NCI-H2227 treated with DMSO at 0.1 percent for 48 hours (cell line): ENCODE results near the gene TNFRSF1B.

ENCODE experiments used
- DNase-seq: peaks from one replicate; lab custom pipeline; 2025; lab: John Stamatoyannopoulos, UW

Gene TNFRSF1B

DNA sequence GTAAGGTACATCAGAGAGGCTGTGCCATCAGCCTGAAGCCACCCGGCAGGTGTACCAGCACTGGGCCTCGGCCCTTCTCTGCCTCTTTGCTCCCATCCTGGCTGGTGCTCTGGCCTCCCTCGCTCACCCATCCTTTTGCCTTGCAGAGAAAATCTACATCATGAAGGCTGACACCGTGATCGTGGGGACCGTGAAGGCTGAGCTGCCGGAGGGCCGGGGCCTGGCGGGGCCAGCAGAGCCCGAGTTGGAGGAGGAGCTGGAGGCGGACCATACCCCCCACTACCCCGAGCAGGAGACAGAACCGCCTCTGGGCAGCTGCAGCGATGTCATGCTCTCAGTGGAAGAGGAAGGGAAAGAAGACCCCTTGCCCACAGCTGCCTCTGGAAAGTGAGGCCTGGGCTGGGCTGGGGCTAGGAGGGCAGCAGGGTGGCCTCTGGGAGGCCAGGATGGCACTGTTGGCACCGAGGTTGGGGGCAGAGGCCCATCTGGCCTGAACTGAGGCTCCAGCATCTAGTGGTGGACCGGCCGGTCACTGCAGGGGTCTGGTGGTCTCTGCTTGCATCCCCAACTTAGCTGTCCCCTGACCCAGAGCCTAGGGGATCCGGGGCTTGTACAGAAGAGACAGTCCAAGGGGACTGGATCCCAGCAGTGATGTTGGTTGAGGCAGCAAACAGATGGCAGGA lies 24.5 kb upstream of the TNFRSF1B start:
- no peak for DNase-seq

DNA sequence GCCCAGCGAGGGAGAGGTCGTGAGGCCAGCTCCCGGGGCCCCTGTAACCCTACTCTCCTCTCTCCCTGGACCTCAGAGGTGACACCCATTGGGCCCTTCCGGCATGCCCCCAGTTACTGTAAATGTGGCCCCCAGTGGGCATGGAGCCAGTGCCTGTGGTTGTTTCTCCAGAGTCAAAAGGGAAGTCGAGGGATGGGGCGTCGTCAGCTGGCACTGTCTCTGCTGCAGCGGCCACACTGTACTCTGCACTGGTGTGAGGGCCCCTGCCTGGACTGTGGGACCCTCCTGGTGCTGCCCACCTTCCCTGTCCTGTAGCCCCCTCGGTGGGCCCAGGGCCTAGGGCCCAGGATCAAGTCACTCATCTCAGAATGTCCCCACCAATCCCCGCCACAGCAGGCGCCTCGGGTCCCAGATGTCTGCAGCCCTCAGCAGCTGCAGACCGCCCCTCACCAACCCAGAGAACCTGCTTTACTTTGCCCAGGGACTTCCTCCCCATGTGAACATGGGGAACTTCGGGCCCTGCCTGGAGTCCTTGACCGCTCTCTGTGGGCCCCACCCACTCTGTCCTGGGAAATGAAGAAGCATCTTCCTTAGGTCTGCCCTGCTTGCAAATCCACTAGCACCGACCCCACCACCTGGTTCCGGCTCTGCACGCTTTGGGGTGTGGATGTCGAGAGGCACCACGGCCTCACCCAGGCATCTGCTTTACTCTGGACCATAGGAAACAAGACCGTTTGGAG lies 23.7 kb upstream of the TNFRSF1B start:
- no peak for DNase-seq

DNA sequence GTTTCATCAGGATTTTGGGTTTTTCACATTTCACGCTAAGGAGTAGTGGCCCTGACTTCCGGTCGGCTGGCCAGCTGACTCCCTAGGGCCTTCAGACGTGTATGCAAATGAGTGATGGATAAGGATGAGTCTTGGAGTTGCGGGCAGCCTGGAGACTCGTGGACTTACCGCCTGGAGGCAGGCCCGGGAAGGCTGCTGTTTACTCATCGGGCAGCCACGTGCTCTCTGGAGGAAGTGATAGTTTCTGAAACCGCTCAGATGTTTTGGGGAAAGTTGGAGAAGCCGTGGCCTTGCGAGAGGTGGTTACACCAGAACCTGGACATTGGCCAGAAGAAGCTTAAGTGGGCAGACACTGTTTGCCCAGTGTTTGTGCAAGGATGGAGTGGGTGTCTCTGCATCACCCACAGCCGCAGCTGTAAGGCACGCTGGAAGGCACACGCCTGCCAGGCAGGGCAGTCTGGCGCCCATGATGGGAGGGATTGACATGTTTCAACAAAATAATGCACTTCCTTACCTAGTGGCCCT lies 23.1 kb upstream of the TNFRSF1B start:
- DNase-seq: no peak

DNA sequence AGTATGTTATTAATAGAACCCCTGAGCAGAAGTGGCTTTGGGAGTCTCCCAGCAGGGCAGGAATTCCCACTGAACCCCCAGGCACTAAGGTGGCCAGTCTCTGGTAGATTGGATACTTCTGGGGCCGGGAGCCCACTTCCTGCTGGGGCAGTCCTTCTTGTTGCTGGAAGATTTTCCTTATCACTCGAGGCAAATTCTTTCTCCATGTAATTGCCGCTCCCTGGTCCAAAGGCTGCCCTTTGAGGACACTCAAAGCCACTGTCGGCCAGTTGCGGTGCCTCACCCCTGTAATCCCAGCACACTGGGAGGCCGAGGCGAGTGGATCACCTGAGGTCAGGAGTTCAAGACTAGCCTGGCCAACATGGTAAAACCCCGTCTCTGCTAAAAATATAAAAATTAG lies 22.6 kb upstream of the TNFRSF1B start:
- no peak for DNase-seq

DNA sequence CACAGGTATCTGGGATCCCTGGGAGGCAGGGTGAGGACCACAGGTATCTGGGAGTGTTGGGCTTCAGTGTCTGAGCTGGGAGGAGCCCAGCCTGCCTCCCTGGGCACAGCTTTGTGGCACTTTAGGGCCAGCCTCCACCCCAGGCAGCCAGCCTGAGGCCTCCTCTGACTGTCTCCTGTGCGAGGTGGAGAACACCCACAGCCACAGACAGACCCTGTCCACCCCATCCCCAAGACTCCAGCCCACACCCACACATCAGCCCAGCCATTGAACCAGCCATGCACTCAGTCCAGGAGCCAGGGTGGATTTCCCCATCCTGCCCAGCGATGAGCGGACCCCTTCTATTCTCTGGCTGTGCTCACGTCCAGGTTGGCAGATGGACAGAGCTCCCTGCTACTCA lies 21.8 kb upstream of the TNFRSF1B start:
- DNase-seq: no peak

DNA sequence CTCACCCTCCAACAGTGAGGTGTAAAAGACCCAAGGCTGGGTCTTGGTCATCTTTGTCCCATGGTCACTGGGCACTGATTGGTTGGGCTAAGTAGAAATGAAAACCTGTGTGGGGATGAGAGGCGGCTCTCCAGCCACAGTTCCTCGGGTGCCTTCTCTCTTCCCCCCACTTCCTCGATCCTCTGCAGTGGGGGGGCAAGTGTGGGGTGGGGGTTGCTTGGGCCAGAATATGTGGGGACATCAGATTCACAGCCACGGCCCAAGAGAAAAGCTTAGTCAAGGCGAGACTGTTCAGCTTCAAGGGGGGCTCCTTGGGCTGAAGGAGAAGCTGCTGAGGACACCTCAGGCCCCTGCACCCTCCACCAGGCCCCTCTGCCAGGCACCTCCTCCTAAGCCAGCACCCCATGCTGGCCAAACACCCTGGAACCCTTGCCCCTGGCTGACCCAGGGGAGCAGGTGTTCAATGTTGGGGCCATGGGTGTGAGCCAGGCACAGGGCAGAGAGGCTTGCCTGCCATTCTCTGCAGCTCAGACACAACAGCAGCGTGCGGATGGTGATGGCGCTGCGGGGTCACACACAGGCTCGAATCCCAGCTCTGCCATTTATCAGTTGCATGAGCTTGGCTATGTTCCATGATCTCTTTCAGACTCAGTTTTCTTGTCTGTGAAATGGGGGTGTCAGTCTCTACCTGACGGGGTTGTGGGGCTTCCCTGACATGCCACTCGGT lies 21.0 kb upstream of the TNFRSF1B start:
- DNase-seq: no peak

DNA sequence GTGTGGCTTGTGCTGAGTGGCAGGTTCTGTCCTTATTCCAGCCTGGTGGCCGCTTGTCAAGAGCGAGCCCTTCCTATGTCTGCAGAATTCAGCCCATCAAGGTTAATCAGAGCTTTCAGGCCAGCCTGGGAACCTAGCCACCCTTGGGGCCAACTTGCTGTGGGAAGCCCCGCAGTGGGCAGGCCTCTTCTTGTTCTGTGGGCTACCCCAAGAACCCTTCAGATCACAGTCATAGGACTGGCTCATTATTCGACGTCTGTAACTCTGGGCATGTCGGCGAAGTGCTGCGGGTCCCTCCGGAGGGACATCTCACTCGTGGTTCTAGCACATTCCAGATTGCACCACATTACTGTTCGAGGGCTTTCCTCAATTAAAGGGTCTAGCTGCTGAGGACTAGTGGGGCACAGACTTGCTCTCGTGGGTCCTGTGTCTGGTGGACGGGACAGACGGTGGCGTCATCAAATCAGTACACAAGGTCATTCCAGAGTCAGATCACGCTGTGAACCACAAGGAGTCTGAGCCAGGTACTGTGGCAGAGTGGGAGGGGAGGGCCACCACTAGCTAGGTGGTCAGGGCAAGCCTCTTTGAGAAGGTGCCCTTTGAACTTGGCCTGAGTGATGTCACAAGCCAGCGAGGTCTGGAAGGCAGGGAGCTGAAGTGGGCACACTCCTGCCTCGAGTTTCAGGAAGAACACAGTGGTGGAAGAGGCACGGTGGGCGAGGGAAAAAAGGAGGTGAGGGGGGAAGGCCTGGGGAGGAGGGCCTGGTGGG lies 20.3 kb upstream of the TNFRSF1B start:
- DNase-seq: no peak

DNA sequence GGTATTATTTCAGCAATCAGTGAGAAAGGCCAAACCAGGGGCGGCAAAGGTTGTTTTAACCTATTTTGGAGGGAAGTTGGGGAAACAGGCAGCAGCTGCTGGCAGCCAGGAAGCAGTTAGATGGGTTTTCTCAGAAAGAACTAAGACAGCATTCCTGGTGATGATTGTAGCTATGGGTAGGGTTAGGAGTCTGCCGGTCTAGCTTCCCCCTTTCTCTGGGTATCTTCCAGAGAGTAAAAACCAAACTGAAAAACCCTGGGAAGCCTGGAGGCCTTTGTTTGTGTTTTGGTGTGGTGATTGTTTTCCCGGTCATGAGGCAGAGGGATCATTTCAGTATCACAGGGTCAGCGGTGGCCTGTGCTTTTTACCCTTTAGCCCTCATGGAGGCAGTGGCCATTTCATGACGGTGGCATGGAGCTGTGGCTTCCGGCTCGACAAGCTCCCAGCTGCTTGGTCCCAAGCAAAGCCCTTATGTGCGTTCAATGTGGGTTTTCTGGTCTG lies 19.5 kb upstream of the TNFRSF1B start:
- DNase-seq: no peak

DNA sequence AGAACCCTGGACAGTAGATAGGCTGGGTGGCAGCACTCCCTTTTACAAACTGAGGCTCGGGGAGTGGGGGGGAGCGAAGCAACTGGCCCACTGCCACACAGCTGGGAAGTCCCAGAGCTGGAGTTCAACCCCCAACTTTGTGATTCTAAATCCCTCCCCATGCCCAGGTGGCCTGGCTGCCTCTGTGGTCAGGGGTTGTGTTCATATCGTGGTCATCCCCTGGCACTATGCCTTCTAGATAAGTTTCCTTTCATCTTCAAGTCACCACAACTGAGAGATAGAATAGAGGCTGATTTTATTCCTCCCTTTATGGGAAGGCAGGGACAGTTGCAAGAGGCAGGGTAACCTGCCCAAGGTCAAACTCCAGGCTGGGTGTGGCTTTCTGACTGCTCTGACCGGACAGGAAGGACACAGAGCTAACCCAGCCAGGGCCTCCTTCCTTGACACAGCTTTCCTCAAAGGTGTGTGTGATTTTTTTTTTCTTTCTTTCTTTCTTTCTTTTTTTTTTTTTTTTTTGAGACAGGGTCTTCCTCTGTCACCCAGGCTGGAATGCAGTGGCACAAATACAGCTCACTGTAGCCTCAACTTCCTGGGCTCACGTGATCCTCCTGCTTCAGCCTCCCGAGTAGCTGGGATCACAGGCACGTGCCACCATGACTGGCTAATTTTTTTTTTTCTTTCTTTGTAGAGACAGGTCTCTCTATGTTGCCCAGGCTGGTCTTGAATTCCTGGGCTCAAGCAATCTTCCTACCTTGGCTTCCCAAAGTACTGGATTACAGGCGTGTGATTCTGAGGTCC lies 18.4 kb upstream of the TNFRSF1B start:
- DNase-seq: no peak

DNA sequence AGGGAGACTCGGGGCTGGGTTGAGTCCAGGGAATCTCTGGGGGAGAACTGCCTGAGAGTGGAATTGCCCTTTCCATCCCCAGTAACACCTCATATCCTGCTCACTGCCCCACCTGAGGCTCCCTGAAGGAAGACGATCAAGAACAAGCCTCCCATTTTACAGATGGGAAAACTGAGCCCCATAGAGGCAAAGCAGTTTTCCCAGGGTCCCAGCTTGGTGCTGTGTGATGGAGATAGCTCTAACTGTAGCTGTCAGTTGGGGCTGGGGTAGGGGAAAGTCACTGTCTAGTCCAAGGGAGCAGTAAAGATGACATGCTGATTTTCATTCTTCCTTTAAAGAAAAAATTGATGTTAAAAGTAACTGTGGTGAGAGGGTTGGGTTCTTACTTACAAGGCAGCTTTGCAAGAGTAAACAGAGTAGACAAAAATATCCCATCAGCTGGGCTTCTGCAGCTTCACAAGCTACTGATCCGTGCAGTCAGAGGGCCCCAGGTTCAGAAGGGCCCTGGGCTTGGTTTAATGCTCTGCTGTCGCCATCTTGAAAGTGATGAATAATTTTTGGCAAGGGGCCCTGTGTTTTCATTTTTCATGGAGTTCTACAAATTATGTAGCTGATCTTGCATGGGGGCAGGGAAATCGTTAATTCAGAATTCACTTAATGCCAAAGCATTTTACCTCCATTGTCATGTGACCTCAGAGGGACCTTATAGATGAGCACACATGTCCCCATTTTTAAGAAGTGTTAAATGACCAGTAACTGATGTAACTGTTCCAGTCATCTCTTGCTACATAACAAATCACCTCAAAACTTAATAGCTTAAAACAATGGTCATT lies 17.6 kb upstream of the TNFRSF1B start:
- DNase-seq: no peak

DNA sequence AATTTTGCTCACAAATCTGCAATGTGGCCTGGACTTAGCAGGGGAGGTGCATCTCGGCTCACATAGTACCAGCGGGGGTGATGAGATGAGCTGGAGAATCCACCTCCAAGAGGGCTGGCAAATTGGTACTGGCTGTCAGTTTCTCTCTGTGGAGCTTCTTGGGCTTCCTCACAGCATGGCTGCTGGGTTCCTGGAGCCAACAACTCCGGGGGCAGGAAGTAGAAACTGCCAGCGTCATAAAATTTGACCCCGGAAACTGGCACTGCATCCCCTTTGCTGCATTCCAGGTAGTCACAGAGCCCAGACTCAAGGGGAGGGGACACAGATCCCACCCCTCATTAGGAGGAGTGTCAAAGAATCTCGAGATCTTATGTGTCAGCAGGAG lies 17.0 kb upstream of the TNFRSF1B start:
- DNase-seq: no peak

DNA sequence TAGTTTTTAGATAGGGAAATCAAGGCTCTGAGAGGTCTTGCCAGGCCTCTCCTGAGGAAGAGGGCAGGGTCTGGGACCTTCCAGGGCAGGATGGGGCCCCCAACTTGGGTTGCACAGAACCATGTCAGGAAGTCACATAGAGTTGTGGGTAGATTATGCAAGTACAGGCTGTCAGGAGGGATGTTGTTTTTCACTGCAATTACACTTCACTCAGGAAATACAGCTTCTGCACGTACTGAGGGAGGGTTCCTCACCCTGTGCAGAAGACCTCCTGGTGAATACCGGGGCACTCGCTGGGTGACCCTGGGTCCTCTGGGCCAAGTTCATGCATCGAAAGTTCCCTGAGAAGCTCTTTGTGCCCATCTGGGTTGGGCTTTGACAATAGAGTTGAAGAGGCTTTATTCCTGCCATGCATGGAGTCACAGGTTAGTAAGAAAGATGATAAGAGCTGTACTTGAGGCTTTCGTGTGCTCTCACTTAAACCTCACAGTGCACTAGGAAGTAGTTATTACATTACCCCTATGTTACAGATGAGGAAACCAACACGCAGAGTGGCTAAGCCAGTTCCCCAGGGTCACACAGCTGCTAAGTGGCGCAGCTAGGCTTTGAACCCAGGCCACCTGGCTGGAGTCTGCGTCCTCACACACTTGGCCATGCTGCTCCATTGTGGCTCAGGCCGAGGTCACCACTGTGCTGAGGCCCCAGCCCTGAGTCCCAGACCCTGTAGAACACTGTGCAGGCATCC lies 16.2 kb upstream of the TNFRSF1B start:
- DNase-seq: no peak

DNA sequence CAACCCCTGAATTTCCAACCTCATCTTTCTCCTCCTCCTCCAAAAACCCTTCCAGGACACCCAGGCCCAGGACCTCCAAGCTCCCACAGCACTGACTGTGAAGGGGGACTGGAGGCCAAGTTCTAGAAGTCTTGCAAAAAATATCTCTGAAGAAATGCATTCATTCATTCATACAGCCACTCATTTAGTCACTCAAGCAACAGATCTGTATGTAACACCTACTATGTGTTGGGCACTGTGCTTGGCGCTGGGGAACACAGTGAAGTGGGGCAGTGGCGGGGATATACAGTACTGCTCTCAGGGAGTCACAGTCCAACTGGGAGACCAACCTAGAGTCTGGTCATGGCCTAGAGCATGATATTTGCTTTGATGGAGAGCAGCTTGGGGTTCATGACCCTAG lies 15.3 kb upstream of the TNFRSF1B start:
- no peak for DNase-seq

DNA sequence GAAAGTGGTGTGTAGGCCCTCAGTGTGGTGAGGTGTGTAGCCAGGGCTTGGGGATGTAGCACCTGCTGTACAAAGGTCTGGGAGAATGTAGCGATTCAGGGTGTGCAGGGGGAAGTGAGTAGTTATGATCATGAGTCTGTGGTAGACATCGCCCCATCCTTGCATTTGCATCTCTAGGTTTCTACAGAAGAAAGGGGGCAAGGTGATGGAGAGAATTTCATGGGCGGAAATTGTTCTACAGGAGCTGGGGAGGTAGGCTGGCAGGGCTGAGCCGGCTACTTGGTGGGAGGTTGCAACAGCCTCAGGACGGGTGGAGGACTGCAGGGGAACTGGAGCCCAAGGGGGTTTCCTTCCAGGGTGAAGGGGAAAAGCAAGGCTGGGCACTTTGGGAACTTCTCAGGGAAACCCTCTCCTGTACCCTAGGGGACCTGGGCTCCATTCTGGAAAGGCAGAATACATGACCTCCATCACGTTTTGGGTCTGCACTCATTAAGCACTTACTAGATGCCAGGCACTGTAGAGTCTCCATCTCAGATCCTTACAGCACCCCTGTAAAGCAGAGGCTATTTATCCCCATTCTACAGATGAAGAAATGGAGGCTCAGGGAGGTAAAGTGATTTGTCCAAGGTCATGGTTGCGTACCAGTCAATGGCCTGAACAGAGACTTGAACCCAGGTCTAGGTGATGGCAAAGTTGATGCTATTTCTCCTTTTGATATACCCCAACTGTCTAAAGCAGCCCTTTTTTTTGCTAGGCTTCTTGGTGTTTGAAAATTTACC lies 14.5 kb upstream of the TNFRSF1B start:
- no peak for DNase-seq

DNA sequence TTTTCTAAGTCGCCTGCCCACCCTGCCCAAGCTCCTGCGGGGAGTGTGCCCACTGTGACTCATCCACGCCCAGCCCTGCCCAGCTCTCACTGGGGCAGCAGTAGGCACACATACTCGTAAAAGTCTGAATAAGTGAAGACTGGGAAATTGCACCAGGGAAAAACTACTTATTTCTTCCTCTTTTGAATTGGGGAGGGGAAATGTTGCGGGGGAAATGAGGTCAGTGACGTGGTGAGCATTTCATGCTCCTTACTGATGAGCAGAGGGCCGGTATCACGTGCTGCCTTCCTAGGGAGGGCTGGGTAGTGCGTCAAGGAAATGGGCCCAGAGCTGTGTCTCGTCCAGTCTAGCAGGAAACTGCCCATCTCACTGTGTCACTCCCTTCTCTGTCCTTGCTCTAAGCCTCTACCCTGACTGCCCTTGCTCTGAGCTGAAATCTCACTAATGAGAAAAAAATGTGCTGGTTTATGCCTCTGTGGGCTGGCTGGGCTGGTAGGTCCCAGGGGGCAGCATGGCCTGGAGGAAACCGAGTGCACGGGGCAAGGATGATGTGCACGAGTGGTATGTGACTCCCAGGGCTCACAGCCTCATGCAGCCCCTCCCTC lies 13.5 kb upstream of the TNFRSF1B start:
- DNase-seq: no peak

DNA sequence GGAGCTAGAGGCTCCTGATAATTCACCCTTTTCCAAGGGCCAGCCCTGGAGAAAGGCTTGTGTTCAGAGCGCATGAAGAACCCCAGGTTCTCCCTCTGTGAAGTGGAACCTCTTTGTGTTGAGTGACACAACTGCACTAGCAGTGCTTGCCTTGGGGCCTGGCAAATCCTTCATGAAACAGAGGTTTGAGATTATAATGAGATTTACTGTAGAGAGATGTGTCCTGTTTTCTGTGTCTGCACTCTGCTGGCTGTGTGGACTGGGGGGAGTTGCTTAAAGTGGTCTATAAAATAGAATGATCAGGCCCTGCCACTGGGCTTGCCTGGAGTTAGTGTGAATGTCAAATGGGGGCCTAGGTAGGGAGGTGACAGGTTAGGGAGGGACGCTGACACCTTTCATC lies 11.5 kb upstream of the TNFRSF1B start:
- DNase-seq: no peak

DNA sequence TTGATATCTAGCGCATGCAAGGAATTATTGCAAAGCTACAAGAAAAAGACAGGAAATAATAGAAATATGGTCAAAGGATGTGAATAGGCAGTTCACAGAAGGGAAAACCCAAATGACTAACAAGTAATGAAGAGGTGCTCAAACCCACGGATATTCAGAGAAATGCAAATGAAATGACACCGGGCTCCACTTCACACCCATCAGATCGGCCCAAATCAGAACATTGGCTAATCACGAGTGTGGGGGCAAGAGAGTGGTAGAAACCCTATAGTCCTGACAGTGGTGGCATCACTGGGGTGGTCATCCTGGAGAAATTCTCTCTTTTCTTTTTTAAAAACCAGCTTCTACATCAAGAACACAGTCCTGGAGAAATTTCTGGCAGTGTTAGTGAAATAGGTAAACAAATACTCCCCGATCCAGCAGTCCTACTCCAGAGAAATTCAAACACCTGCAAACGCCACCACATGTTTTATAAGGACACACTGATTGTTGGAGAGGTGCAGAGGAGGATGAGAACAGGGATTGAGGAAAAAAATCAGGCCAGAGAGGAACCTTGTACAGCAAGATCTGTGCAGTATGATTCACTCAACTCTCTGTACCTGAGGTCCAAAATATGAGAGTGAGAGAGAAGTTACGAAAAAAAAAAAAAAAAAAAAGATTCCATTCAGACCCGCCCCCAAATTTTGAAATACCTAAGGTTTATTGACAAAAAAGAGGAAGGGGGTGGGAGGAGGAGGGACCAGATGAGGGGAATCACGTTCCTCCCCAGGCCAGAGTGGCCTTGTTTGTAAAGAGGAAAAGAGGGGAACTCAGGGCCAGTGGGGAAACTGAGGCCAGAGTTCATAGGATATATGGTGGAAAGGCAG lies 9.2 kb upstream of the TNFRSF1B start:
- no peak for DNase-seq
